ENCODE results near the gene ZNF668. TPM values are rescaled to one million over a fixed set of nuclear protein-coding genes. Genes with fewer than 3 reads are reported as not detected.

Gene ZNF668
- total and polyA plus RNA-seq, 2 of the 13 experiments (the other 11 are each of a cell fraction or from before 2014, with no cell fraction given) = 3.8 to 9.8 TPM

DNA sequence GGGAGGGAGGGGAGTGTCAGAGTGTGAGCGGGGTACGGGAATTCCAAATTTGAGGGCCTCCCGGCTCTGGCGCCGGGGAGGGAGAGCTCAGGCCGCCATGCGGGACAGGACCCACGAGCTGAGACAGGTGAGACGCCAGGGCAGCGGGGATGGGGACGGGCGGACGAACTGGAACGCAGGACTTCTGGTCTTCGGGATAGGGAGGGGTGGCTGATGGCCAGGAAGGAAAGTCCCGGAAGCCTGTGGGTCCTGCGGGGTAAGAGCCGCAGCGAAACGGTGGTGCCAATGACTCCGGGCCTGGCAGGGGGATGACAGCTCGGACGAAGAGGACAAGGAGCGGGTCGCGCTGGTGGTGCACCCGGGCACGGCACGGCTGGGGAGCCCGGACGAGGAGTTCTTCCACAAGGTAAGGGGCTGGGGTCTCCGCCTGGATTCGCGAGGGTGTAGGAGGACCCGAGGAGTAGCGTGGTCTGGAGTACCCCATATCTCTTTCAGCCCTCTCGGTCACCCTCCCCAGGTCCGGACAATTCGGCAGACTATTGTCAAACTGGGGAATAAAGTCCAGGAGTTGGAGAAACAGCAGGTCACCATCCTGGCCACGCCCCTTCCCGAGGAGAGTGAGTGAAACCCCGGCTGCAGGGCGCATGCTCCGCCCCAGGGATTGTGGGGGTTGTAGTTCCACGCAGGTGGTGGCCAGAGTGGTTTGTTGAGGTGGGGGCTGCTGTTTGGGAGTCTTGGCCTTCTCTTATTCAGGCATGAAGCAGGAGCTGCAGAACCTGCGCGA lies 40.1 kb downstream of the ZNF668 start (continued):
- TF ChIP-seq ZBTB1 (CRISPR knock-in tag; IDR thresholded peaks at IDR 0.05; ENCODE audit: borderline replicate concordance) = 0 out of 2 replicates have a peak, but pooled peaks have one; percentile 7
- TF ChIP-seq, protein P1, sequence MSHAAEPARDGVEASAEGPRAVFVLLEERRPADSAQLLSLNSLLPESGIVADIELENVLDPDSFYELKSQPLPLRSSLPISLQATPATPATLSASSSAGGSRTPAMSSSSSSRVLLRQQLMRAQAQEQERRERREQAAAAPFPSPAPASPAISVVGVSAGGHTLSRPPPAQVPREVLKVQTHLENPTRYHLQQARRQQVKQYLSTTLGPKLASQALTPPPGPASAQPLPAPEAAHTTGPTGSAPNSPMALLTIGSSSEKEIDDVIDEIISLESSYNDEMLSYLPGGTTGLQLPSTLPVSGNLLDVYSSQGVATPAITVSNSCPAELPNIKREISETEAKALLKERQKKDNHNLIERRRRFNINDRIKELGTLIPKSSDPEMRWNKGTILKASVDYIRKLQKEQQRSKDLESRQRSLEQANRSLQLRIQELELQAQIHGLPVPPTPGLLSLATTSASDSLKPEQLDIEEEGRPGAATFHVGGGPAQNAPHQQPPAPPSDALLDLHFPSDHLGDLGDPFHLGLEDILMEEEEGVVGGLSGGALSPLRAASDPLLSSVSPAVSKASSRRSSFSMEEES (CRISPR knock-in tag; IDR thresholded peaks at IDR 0.05) = peak; percentile 30; the same call in 1 of the 2 replicates
- peak; percentile 94 for TF ChIP-seq HCFC1 (IDR thresholded peaks at IDR 0.05; ENCODE audit: low read depth, low read length)
- TF ChIP-seq TARDBP (CRISPR knock-in tag; IDR thresholded peaks at IDR 0.05) = no peak
- TF ChIP-seq, protein P2, sequence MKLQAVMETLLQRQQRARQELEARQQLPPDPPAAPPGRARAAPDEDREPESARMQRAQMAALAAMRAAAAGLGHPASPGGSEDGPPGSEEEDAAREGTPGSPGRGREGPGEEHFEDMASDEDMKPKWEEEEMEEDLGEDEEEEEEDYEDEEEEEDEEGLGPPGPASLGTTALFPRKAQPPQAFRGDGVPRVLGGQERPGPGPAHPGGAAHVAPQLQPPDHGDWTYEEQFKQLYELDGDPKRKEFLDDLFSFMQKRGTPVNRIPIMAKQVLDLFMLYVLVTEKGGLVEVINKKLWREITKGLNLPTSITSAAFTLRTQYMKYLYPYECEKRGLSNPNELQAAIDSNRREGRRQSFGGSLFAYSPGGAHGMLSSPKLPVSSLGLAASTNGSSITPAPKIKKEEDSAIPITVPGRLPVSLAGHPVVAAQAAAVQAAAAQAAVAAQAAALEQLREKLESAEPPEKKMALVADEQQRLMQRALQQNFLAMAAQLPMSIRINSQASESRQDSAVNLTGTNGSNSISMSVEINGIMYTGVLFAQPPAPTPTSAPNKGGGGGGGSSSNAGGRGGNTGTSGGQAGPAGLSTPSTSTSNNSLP (IDR thresholded peaks at IDR 0.05; ENCODE audit: low read depth, low read length) = no peak
- TF ChIP-seq, protein P3, sequence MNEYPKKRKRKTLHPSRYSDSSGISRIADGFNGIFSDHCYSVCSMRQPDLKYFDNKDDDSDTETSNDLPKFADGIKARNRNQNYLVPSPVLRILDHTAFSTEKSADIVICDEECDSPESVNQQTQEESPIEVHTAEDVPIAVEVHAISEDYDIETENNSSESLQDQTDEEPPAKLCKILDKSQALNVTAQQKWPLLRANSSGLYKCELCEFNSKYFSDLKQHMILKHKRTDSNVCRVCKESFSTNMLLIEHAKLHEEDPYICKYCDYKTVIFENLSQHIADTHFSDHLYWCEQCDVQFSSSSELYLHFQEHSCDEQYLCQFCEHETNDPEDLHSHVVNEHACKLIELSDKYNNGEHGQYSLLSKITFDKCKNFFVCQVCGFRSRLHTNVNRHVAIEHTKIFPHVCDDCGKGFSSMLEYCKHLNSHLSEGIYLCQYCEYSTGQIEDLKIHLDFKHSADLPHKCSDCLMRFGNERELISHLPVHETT (CRISPR knock-in tag; conservative IDR thresholded peaks at IDR 0.05) = no peak; the same call in 1 of the 2 replicates
- TF ChIP-seq ZNF747 (CRISPR knock-in tag; IDR thresholded peaks at IDR 0.05; ENCODE audit: borderline replicate concordance) = no peak; the same call in 1 of the 2 replicates
- TF ChIP-seq GABPB1 (CRISPR knock-in tag; IDR thresholded peaks at IDR 0.05) = peak; percentile 82
- no peak; the same call in 1 of the 2 replicates for TF ChIP-seq ZNF335 (CRISPR knock-in tag; IDR thresholded peaks at IDR 0.05)
- TF ChIP-seq, protein P4, sequence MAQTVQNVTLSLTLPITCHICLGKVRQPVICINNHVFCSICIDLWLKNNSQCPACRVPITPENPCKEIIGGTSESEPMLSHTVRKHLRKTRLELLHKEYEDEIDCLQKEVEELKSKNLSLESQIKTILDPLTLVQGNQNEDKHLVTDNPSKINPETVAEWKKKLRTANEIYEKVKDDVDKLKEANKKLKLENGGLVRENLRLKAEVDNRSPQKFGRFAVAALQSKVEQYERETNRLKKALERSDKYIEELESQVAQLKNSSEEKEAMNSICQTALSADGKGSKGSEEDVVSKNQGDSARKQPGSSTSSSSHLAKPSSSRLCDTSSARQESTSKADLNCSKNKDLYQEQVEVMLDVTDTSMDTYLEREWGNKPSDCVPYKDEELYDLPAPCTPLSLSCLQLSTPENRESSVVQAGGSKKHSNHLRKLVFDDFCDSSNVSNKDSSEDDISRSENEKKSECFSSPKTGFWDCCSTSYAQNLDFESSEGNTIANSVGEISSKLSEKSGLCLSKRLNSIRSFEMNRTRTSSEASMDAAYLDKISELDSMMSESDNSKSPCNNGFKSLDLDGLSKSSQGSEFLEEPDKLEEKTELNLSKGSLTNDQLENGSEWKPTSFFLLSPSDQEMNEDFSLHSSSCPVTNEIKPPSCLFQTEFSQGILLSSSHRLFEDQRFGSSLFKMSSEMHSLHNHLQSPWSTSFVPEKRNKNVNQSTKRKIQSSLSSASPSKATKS (CRISPR knock-in tag; IDR thresholded peaks at IDR 0.05) = no peak
- TF ChIP-seq HNRNPL (IDR thresholded peaks at IDR 0.05; ENCODE audit: low read depth, low read length) = no peak
- peak; percentile 50; the same call in 1 of the 2 replicates for TF ChIP-seq NAIF1 (CRISPR knock-in tag; IDR thresholded peaks at IDR 0.05; ENCODE audit: borderline replicate concordance)
- TF ChIP-seq SMC3 (IDR thresholded peaks at IDR 0.05; ENCODE audit: low read length) = no peak
- peak; percentile 77 for TF ChIP-seq AGO2 (optimal IDR thresholded peaks at IDR 0.05; ENCODE audit: low read depth, low read length)
- TF ChIP-seq, protein P5, sequence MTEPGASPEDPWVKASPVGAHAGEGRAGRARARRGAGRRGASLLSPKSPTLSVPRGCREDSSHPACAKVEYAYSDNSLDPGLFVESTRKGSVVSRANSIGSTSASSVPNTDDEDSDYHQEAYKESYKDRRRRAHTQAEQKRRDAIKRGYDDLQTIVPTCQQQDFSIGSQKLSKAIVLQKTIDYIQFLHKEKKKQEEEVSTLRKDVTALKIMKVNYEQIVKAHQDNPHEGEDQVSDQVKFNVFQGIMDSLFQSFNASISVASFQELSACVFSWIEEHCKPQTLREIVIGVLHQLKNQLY (CRISPR knock-in tag; IDR thresholded peaks at IDR 0.05) = no peak; the same call in 1 of the 2 replicates
- TF ChIP-seq ZMYM2 (CRISPR knock-in tag; IDR thresholded peaks at IDR 0.05) = no peak
- TF ChIP-seq TSC22D2 (CRISPR knock-in tag; IDR thresholded peaks at IDR 0.05; ENCODE audit: borderline replicate concordance) = peak; percentile 55; the same call in 1 of the 2 replicates
- no peak for TF ChIP-seq ZBTB3 (CRISPR knock-in tag; IDR thresholded peaks at IDR 0.05; ENCODE audit: borderline replicate concordance, low read depth)
- TF ChIP-seq RFX1 (IDR thresholded peaks at IDR 0.05) = no peak
- TF ChIP-seq TEAD3 (CRISPR knock-in tag; optimal IDR thresholded peaks at IDR 0.05; ENCODE audit: borderline replicate concordance) = no peak
- TF ChIP-seq, protein P6, sequence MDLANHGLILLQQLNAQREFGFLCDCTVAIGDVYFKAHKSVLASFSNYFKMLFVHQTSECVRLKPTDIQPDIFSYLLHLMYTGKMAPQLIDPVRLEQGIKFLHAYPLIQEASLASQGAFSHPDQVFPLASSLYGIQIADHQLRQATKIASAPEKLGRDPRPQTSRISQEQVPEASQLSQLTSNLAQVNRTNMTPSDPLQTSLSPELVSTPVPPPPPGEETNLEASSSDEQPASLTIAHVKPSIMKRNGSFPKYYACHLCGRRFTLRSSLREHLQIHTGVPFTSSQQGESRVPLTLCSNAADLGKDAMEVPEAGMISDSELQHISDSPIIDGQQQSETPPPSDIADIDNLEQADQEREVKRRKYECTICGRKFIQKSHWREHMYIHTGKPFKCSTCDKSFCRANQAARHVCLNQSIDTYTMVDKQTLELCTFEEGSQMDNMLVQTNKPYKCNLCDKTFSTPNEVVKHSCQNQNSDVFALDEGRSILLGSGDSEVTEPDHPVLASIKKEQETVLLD (CRISPR knock-in tag; IDR thresholded peaks at IDR 0.05; ENCODE audit: low read depth) = no peak

Data from HepG2 (cell line).